Naive thymus-derived CD4-positive, alpha-beta T cell (primary cell): ENCODE measurements around the gene DDX20. TPM values are rescaled to one million over a fixed set of nuclear protein-coding genes. Genes with fewer than 3 reads are reported as not detected.

Source experiments
- ATAC-seq: fragments of 150-1000 bp; cut with Tn5 transposase; 2 replicates; pipeline ENCODE4 v1.10.0; 2021; ENCODE audit warnings: mild to moderate bottlenecking, moderate library complexity
- CTCF ChIA-PET: fragments of 350-600 bp; sonication (Branson Sonifier 250); formaldehyde crosslinking; loops from one replicate; lab custom pipeline; 2021; ENCODE audit warnings: antibody characterized with exemption; lab: Charles Lee
- POLR2A ChIA-PET: fragments of 350-600 bp; sonication (Branson Sonifier 250); formaldehyde crosslinking; loops from one replicate; lab custom pipeline; 2021; ENCODE audit warnings: antibody characterized with exemption, inconsistent platforms; lab: Charles Lee
- DNase-seq, 9 donors: peaks; one replicate each; pipeline versions ENCODE4 v3.0.0 to v3.0.0-alpha.2; 2020 to 2022; ENCODE audit warnings: mixed read lengths in 1 of 9
- H3K27ac ChIP-seq: one replicate; pipeline ENCODE4 v1.7.0; 2013; ENCODE audit warnings: mild to moderate bottlenecking, low read depth, low read length, moderate library complexity
- H3K27me3 ChIP-seq, 2 donors: one replicate each; pipeline ENCODE4 v1.7.0; 2013; ENCODE audit warnings: low read length in 2 of 2, mild to moderate bottlenecking in 2 of 2, moderate library complexity in 2 of 2; ENCODE audit not compliant: control insufficient read depth in 2 of 2, insufficient read depth in 2 of 2
- H3K36me3 ChIP-seq, 3 experiments: 1 replicate in 2 of 3; 2 replicates in 1 of 3; pipeline ENCODE4 v1.7.0; 2013; ENCODE audit warnings: low read length in 3 of 3, mild to moderate bottlenecking in 3 of 3, moderate library complexity in 1 of 3; ENCODE audit not compliant: insufficient read depth in 3 of 3, control insufficient read depth in 2 of 3
- H3K4me1 ChIP-seq, 2 donors: one replicate each; pipeline ENCODE4 v1.7.0; 2013; ENCODE audit warnings: low read length in 2 of 2, mild to moderate bottlenecking in 2 of 2, moderate library complexity in 1 of 2; ENCODE audit not compliant: control insufficient read depth in 2 of 2, insufficient read depth in 2 of 2
- H3K4me3 ChIP-seq: 2 replicates; pipeline ENCODE4 v1.7.0; 2013; ENCODE audit warnings: mild to moderate bottlenecking, low read length
- H3K9me3 ChIP-seq, 3 experiments: 1 replicate in 2 of 3; 2 replicates in 1 of 3; pipeline ENCODE4 v1.7.0; 2013; ENCODE audit warnings: low read length in 3 of 3; ENCODE audit not compliant: control insufficient read depth in 2 of 3
- H3K27ac Mint-ChIP-seq, 9 donors: one replicate each; pipeline ENCODE4 v1.8.0; 2020 to 2022; ENCODE audit warnings: mixed read lengths in 9 of 9, mild to moderate bottlenecking in 8 of 9, moderate library complexity in 5 of 9, inconsistent platforms in 2 of 9
- H3K27me3 Mint-ChIP-seq, 5 donors: one replicate each; pipeline ENCODE4 v1.8.0; 2021 to 2022; ENCODE audit warnings: mixed read lengths in 5 of 5, mild to moderate bottlenecking in 1 of 5
- H3K36me3 Mint-ChIP-seq, 5 donors: one replicate each; pipeline ENCODE4 v1.8.0; 2020 to 2022; ENCODE audit warnings: mixed read lengths in 5 of 5, mild to moderate bottlenecking in 3 of 5, inconsistent platforms in 1 of 5
- H3K4me1 Mint-ChIP-seq, 7 donors: one replicate each; pipeline ENCODE4 v1.8.0; 2020 to 2022; ENCODE audit warnings: mixed read lengths in 7 of 7, mild to moderate bottlenecking in 3 of 7, inconsistent platforms in 1 of 7
- H3K4me3 Mint-ChIP-seq, 10 donors: one replicate each; pipeline ENCODE4 v1.8.0; 2020 to 2022; ENCODE audit warnings: mild to moderate bottlenecking in 10 of 10, mixed read lengths in 10 of 10, moderate library complexity in 6 of 10, inconsistent platforms in 2 of 10
- H3K9me3 Mint-ChIP-seq, 11 donors: one replicate each; pipeline ENCODE4 v1.8.0; 2020 to 2022; ENCODE audit warnings: mixed read lengths in 11 of 11, mild to moderate bottlenecking in 4 of 11, inconsistent platforms in 1 of 11, moderate library complexity in 1 of 11
- intact Hi-C, 2 donors: fragments of 100-400 bp; cut with micrococcal nuclease; formaldehyde crosslinking; loops; one replicate each; pipeline ENCODE4 v1.15.1; 2023
- polyA plus RNA-seq, 2 donors: library from polyadenylated mRNA; unstranded; fragments of 300-500 nt; fragmentation: Illumina TruSeq; gene quantifications; one replicate each; pipeline ENCODE4 v1.2.3, GENCODE V29; 2021
- total RNA-seq, 6 experiments: library from RNA in 5 of 6; stranded (reverse) in 5 of 6; gene quantifications; 1 replicate in 5 of 6; 2 replicates in 1 of 6; pipeline ENCODE4 v1.2.3 and lab custom pipeline; 2021 to 2026

Gene DDX20
- total and polyA plus RNA-seq, 7 experiments from 2014 or later = 11.6 to 27.0 (median 18.7) TPM

DNA sequence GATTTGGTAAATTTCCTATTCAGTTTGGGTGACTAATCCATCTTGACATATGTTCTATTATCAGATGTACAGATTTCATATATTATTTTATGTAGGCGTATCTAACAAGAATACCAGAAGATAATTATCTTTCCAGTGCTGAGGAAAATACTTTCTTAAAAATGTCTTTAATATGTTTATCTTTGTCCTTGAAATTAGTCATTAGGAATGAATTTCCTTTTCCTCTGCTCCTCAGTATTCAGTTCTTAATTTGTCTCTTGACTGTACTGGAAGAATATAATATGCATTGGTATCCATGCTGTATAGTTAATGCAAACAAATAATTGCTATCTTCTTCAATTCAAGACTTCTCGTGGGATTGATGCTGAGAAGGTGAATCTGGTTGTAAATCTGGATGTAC, 6.6 kb downstream of the DDX20 start:
- Mint-ChIP-seq H3K9me3 (no peaks in the 10 kb centered on the region), H3K4me1 (peaks cover 8 to 23% (median 19%) of the 10 kb centered on the region in 7 donors), H3K36me3 (peaks cover 12 to 61% (median 17%) of the 10 kb centered on the region in 5 donors), H3K4me3 (no peak overlapping the region), H3K27me3 (no peaks in the 10 kb centered on the region), H3K27ac (peak overlapping the region in 3 of 9 donors; percentile 3 to 21 (median 4))
- ChIA-PET CTCF (interaction anchor here (1.3 to 2.1 kb wide), 2 partner anchors 47 to 255 kb away, joined by 5 to 8 read pairs; no protein-coding TSS in a partner anchor), POLR2A (no interaction called here)
- ATAC-seq (no peak), DNase-seq (no peak)
- intact Hi-C loops = no loop called here
- Histone ChIP-seq H3K27me3 (no peaks in the 10 kb centered on the region), H3K36me3 (peaks cover 0 to 59% (median 27%) of the 10 kb centered on the region in 3 experiments), H3K4me1 (peaks cover 0 to 8% of the 10 kb centered on the region in 2 donors), H3K9me3 (no peaks in the 10 kb centered on the region), H3K27ac (no peak overlapping the region), H3K4me3 (no peak overlapping the region)

DNA sequence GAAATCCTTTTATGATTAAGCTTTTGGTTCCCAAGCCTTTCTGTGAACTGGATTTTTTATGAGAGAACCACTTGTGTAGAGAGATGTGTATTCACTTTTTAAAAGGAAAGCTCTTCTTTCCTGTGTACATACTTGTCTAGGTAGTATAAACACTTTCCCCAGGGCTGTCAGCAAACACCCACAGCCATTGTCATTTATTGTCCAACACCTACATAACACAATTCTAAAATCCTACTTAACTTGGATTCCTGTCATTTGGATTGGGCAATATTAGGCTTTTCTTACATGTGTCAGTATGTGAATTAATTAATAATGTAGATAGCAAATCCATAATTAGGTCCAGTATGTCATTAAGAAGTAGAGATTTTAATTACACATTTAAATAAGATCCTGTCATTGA, 12.3 kb downstream of the DDX20 start:
- ChIA-PET CTCF (interaction anchor here (0.7 to 6.4 kb wide), 13 partner anchors 11 to 737 kb away, joined by 3 to 83 read pairs (median 5); no protein-coding TSS in a partner anchor), POLR2A (interaction anchor here (1.9 to 2.1 kb wide), 3 partner anchors 12 to 53 kb away, joined by 4 to 6 read pairs (median 5); partner anchors contain the start of gene DDX20)
- Mint-ChIP-seq H3K27ac (peak overlapping the region in 3 of 9 donors; percentile 17 to 32 (median 19)), H3K9me3 (no peaks in the 10 kb centered on the region), H3K4me1 (peaks cover 0 to 10% (median 5%) of the 10 kb centered on the region in 7 donors), H3K4me3 (no peak overlapping the region), H3K36me3 (peaks cover 0 to 28% (median 5%) of the 10 kb centered on the region in 5 donors), H3K27me3 (no peaks in the 10 kb centered on the region)
- no peak for ATAC-seq
- intact Hi-C loops = loop anchor here (2.0 to 5.0 kb wide), 4 partner anchors 361 to 736 kb away; partner anchors contain the start of genes CEPT1 (in 1 of the 2) and DRAM2 (in 1 of the 2)
- Histone ChIP-seq H3K27me3 (no peaks in the 10 kb centered on the region), H3K9me3 (no peaks in the 10 kb centered on the region), H3K4me1 (no peaks in the 10 kb centered on the region), H3K36me3 (peaks cover 0 to 37% (median 4%) of the 10 kb centered on the region in 3 experiments), H3K4me3 (no peak overlapping the region), H3K27ac (no peak overlapping the region)
- no peak for DNase-seq

DNA sequence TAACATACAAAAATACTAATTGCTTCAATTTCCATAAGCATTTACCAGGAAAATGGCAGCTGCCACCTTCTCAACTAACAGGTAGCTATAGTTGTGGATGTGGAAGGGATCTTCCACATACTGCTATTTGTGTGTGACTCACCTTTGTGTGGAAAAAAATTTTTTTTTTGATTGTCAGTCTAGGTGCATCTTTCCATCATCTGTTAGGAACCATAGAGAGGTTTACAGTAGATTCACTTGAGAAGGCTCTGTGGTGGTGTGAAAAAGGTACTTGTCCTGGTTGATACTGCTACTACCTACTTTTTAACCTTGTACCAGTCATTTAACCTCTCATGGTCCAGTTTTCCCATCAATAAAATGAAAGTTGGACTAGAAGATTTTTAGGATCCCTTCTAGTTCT, 12.9 kb downstream of the DDX20 start:
- intact Hi-C loops = loop anchor here (1.0 to 5.0 kb wide), 10 partner anchors 13 to 738 kb away; partner anchors contain the start of genes CEPT1 (in 1 of the 2), DDX20 (in 1 of the 2) and DRAM2 (in 1 of the 2)
- DNase-seq = no peak
- no peaks in the 10 kb centered on the region for H3K27me3 Mint-ChIP-seq
- Histone ChIP-seq H3K4me3 (no peak overlapping the region), H3K9me3 (no peaks in the 10 kb centered on the region), H3K36me3 (peaks cover 0 to 31% (median 4%) of the 10 kb centered on the region in 3 experiments), H3K27me3 (no peaks in the 10 kb centered on the region), H3K4me1 (no peaks in the 10 kb centered on the region), H3K27ac (no peak overlapping the region)
- ChIA-PET POLR2A (interaction anchor here (1.2 to 2.1 kb wide), 4 partner anchors 12 to 294 kb away, joined by 4 to 9 read pairs (median 6); partner anchors contain the start of gene DDX20), CTCF (interaction anchor here (0.6 to 6.4 kb wide), 14 partner anchors 8 to 738 kb away, joined by 3 to 83 read pairs (median 4); no protein-coding TSS in a partner anchor)
- H3K36me3 Mint-ChIP-seq = peaks cover 0 to 24% (median 3%) of the 10 kb centered on the region in 5 donors
- peaks cover 0 to 10% (median 5%) of the 10 kb centered on the region in 7 donors for H3K4me1 Mint-ChIP-seq
- no peak overlapping the region for H3K4me3 Mint-ChIP-seq
- no peaks in the 10 kb centered on the region for H3K9me3 Mint-ChIP-seq
- ATAC-seq = no peak
- H3K27ac Mint-ChIP-seq = peak overlapping the region in 2 of 9 donors; percentile 38 to 56

GRCh38 chr1:111769517-111770146, 13.9 kb downstream of the DDX20 start:
- ATAC-seq (peak; percentile 82), DNase-seq (peak in 7 of 9 donors; percentile 26 to 68 (median 55))
- Mint-ChIP-seq H3K27ac (peak overlapping the region in 4 of 9 donors; percentile 5 to 56 (median 40)), H3K4me3 (no peak overlapping the region), H3K36me3 (peaks cover 0 to 19% (median 0%) of the 10 kb centered on the region in 5 donors), H3K27me3 (no peaks in the 10 kb centered on the region), H3K9me3 (no peaks in the 10 kb centered on the region), H3K4me1 (peaks cover 0 to 10% (median 5%) of the 10 kb centered on the region in 7 donors)
- no peaks in the 10 kb centered on the region for H3K4me1 ChIP-seq
- no peak overlapping the region for H3K4me3 ChIP-seq
- no peak overlapping the region for H3K27ac ChIP-seq
- no peaks in the 10 kb centered on the region for H3K27me3 ChIP-seq
- POLR2A ChIA-PET = interaction anchor here (1.2 to 2.0 kb wide), 2 partner anchors 54 to 295 kb away, joined by 5 to 9 read pairs; no protein-coding TSS in a partner anchor
- no peaks in the 10 kb centered on the region for H3K9me3 ChIP-seq
- peaks cover 0 to 24% (median 4%) of the 10 kb centered on the region in 3 experiments for H3K36me3 ChIP-seq
- CTCF ChIA-PET = interaction anchor here (0.6 to 6.4 kb wide), 17 partner anchors 9 to 739 kb away, joined by 3 to 83 read pairs (median 4); no protein-coding TSS in a partner anchor
- intact Hi-C loops = loop anchor here (1.0 to 5.0 kb wide), 10 partner anchors 14 to 739 kb away; partner anchors contain the start of genes CEPT1 (in 1 of the 2), DDX20 (in 1 of the 2) and DRAM2 (in 1 of the 2)

DNA sequence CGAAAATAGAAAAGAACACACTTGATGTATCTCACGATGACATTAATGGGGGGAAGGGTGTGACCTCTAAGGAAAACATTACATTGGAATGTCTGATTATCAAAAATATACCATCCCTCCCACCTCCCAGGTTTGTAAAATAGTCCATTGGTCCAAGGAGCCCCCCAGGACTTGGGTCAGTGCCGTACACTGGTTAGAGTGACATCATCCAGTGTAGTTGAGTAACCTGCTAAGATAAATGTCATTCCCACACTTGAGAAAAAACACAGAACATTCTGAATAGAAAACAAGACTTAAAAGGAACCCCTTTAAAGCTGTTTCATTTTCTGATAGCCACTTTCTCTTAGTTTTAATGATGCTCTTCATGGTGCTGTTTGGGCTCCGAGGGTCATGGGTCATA, 15.2 kb downstream of the DDX20 start:
- POLR2A ChIA-PET = no interaction called here
- Mint-ChIP-seq H3K9me3 (no peaks in the 10 kb centered on the region), H3K4me3 (no peak overlapping the region), H3K27me3 (no peaks in the 10 kb centered on the region), H3K4me1 (peaks cover 0 to 10% (median 4%) of the 10 kb centered on the region in 7 donors), H3K27ac (no peak overlapping the region), H3K36me3 (peaks cover 0 to 10% (median 0%) of the 10 kb centered on the region in 5 donors)
- CTCF ChIA-PET = interaction anchor here (1.3 to 4.8 kb wide), 3 partner anchors 57 to 289 kb away, joined by 3 to 32 read pairs (median 12); no protein-coding TSS in a partner anchor
- Histone ChIP-seq H3K9me3 (no peaks in the 10 kb centered on the region), H3K27ac (no peak overlapping the region), H3K4me1 (no peaks in the 10 kb centered on the region), H3K27me3 (no peaks in the 10 kb centered on the region), H3K4me3 (no peak overlapping the region), H3K36me3 (peaks cover 0 to 12% (median 4%) of the 10 kb centered on the region in 3 experiments)
- intact Hi-C loops = no loop called here
- DNase-seq = no peak
- ATAC-seq = no peak

- no peak overlapping the region for H3K4me3 ChIP-seq
- POLR2A ChIA-PET = no interaction called here
- Mint-ChIP-seq H3K4me3 (no peak overlapping the region), H3K36me3 (peaks cover 0 to 20% (median 7%) of the 10 kb centered on the region in 5 donors), H3K27ac (peak overlapping the region in 1 of 9 donors; percentile 25), H3K27me3 (peaks cover 0 to 6% (median 0%) of the 10 kb centered on the region in 5 donors), H3K9me3 (no peaks in the 10 kb centered on the region), H3K4me1 (no peaks in the 10 kb centered on the region)
- H3K9me3 ChIP-seq = no peaks in the 10 kb centered on the region
- no peaks in the 10 kb centered on the region for H3K4me1 ChIP-seq
- no peaks in the 10 kb centered on the region for H3K27me3 ChIP-seq
- H3K36me3 ChIP-seq = peaks cover 0 to 3% (median 0%) of the 10 kb centered on the region in 3 experiments
- intact Hi-C loops = no loop called here
- H3K27ac ChIP-seq = no peak overlapping the region
- CTCF ChIA-PET = no interaction called here
- ATAC-seq (no peak), DNase-seq (no peak)
Measured at GRCh38 chr1:111775966-111776365, 20.3 kb downstream of the DDX20 start.
